Panc1 (cell line): ENCODE results near the gene KCNC4. TPM values are rescaled to one million over a fixed set of nuclear protein-coding genes. Genes with fewer than 3 reads are reported as not detected.

Source experiments
- ATAC-seq: fragments of 200-7000 bp; cut with Tn5 transposase; 2 replicates; pipeline ENCODE4 v1.9.1; 2020; ENCODE audit warnings: mild to moderate bottlenecking, moderate library complexity
- BruUV-seq: library from RNA; stranded (reverse); fragments of 400-500 nt; replicated peaks from 2 replicates; lab custom pipeline; 2021; lab: Mats Ljungman, UMichigan
- CTCF ChIA-PET: fragments of 300-600 bp; sonication (Branson Sonifier 250); formaldehyde crosslinking; loops from one replicate; lab custom pipeline; 2022; ENCODE audit warnings: antibody characterized with exemption; lab: Charles Lee
- POLR2A ChIA-PET: fragments of 300-600 bp; sonication (Branson Sonifier 250); formaldehyde crosslinking; loops from one replicate; lab custom pipeline; 2022; ENCODE audit warnings: antibody characterized with exemption; lab: Charles Lee
- DNase-seq: peaks from one replicate; pipeline ENCODE4 v3.0.0-alpha.2; 2010; ENCODE audit warnings: low read depth, low spot score
- H3K27ac ChIP-seq: 2 replicates; pipeline ENCODE4 v1.5.1; 2011; ENCODE audit warnings: mild to moderate bottlenecking, low read length, inconsistent platforms
- H3K27me3 ChIP-seq: fragments of 200-500 bp; sonication (Bioruptor generic); 2 replicates; pipeline ENCODE4 v1.6.0; 2014; ENCODE audit warnings: low read length, inconsistent platforms; ENCODE audit not compliant: control insufficient read depth, insufficient read depth
- H3K36me3 ChIP-seq: fragments of 200-500 bp; sonication (Bioruptor generic); 2 replicates; pipeline ENCODE4 v1.5.1; 2014; ENCODE audit warnings: inconsistent platforms, mild to moderate bottlenecking, low read length, moderate library complexity; ENCODE audit not compliant: control insufficient read depth, insufficient read depth
- H3K4me1 ChIP-seq: 2 replicates; pipeline ENCODE4 v1.5.1; 2011; ENCODE audit warnings: inconsistent platforms, mild to moderate bottlenecking, low read length, moderate library complexity; ENCODE audit not compliant: control insufficient read depth, insufficient read depth
- H3K4me3 ChIP-seq, 2 experiments: 2 replicates each; pipeline ENCODE4 v1.5.1; 2011 to 2012; ENCODE audit warnings: low read depth in 2 of 2, low read length in 2 of 2, mild to moderate bottlenecking in 2 of 2, inconsistent platforms in 1 of 2, moderate library complexity in 1 of 2
- H3K9me3 ChIP-seq: fragments of 200-500 bp; sonication (Bioruptor generic); 2 replicates; pipeline ENCODE4 v1.5.1; 2014; ENCODE audit warnings: low read depth, mild to moderate bottlenecking, inconsistent platforms, low read length, moderate library complexity; ENCODE audit not compliant: control insufficient read depth, insufficient read depth
- POLR2AphosphoS5 ChIP-seq: IDR thresholded peaks from 2 replicates; pipeline ENCODE4 v1.6.1; 2012; ENCODE audit warnings: mild to moderate bottlenecking, low read depth, low read length, moderate library complexity
- REST ChIP-seq, 2 experiments: IDR thresholded peaks; 2 replicates each; pipeline ENCODE4 v1.6.1; 2011 to 2012; ENCODE audit warnings: low read depth in 2 of 2, control low read depth in 1 of 2, low read length in 1 of 2, mild to moderate bottlenecking in 1 of 2, moderate library complexity in 1 of 2; ENCODE audit not compliant: insufficient read depth in 1 of 2
- SIN3A ChIP-seq: IDR thresholded peaks from 2 replicates; pipeline ENCODE4 v1.6.1; 2012; ENCODE audit warnings: low read depth, mild to moderate bottlenecking, low read length, moderate library complexity, borderline replicate concordance; ENCODE audit not compliant: insufficient read depth
- TCF7L2 ChIP-seq: IDR thresholded peaks from 2 replicates; pipeline ENCODE4 v1.6.1; 2011; ENCODE audit warnings: mild to moderate bottlenecking, low read depth, low read length, inconsistent platforms
- in situ Hi-C: cut with HindIII; loops from 2 replicates; pipeline ENCODE4 v1.10.0; 2016; ENCODE audit warnings: low sequenced_read_pairs, low pct_unique_long_range_greater_than_20kb
- intact Hi-C: fragments of 100-400 bp; cut with micrococcal nuclease; formaldehyde crosslinking; loops from one replicate; pipeline ENCODE4 v1.10.0; 2022; ENCODE audit not compliant: unreplicated experiment
- total RNA-seq: library from RNA; stranded (reverse); gene quantifications from one replicate; pipeline ENCODE4 v1.2.1, GENCODE V29; 2021; ENCODE audit not compliant: unreplicated experiment
- TF ChIP-seq, protein P1 (sequence below): fragments of 450-650 bp; IDR thresholded peaks from 2 replicates; pipeline ENCODE4 v1.5.1; 2017; ENCODE audit warnings: mild to moderate bottlenecking

Gene KCNC4
- total RNA-seq, 1 experiment from 2014 or later: 15.4 TPM

- ChIA-PET CTCF (no interaction called here), POLR2A (no interaction called here)
- Histone ChIP-seq H3K4me1 (peaks cover 5% of the 10 kb centered on the region; the same call in 1 of the 2 replicates), H3K9me3 (no peaks in the 10 kb centered on the region), H3K36me3 (no peaks in the 10 kb centered on the region), H3K4me3 (no peak overlapping the region), H3K27me3 (no peaks in the 10 kb centered on the region), H3K27ac (no peak overlapping the region)
- in situ Hi-C loops (no loop called here), intact Hi-C loops (no loop called here)
- no peak for DNase-seq
- no peak for ATAC-seq
- TF ChIP-seq TCF7L2 (no peak), POLR2AphosphoS5 (no peak), REST (IDR thresholded peaks at IDR 0.05; ENCODE audit: insufficient read depth in 1 of 2, low read depth in 2 of 2, low read length in 1 of 2) (no peak), SIN3A (no peak)
- TF ChIP-seq, protein P1, sequence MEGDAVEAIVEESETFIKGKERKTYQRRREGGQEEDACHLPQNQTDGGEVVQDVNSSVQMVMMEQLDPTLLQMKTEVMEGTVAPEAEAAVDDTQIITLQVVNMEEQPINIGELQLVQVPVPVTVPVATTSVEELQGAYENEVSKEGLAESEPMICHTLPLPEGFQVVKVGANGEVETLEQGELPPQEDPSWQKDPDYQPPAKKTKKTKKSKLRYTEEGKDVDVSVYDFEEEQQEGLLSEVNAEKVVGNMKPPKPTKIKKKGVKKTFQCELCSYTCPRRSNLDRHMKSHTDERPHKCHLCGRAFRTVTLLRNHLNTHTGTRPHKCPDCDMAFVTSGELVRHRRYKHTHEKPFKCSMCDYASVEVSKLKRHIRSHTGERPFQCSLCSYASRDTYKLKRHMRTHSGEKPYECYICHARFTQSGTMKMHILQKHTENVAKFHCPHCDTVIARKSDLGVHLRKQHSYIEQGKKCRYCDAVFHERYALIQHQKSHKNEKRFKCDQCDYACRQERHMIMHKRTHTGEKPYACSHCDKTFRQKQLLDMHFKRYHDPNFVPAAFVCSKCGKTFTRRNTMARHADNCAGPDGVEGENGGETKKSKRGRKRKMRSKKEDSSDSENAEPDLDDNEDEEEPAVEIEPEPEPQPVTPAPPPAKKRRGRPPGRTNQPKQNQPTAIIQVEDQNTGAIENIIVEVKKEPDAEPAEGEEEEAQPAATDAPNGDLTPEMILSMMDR: no peak
- BruUV-seq: no TSS peak
Observed at GRCh38 chr1:110239441-110240430, 29.6 kb downstream of the KCNC4 start.

GRCh38 chr1:110240476-110241210, 30.5 kb downstream of the KCNC4 start:
- in situ Hi-C loops (no loop called here), intact Hi-C loops (no loop called here)
- no peak for DNase-seq
- no peaks in the 10 kb centered on the region for H3K36me3 ChIP-seq
- BruUV-seq: no TSS peak
- POLR2A ChIA-PET: interaction anchor here (0.8 kb wide), 1 partner anchor 20 kb away, joined by 3 read pairs; no protein-coding TSS in a partner anchor
- H3K27me3 ChIP-seq: no peaks in the 10 kb centered on the region
- CTCF ChIA-PET: interaction anchor here (0.6 kb wide), 1 partner anchor 204 kb away, joined by 6 read pairs; no protein-coding TSS in a partner anchor
- no peak for ATAC-seq
- no peaks in the 10 kb centered on the region for H3K9me3 ChIP-seq
- H3K4me1 ChIP-seq: peaks cover under 1% of the 10 kb centered on the region; the same call in 1 of the 2 replicates
- no peak for TF ChIP-seq SIN3A
- TF ChIP-seq TCF7L2: no peak
- TF ChIP-seq REST (IDR thresholded peaks at IDR 0.05; ENCODE audit: insufficient read depth in 1 of 2, low read depth in 2 of 2, low read length in 1 of 2): no peak
- no peak for TF ChIP-seq POLR2AphosphoS5
- TF ChIP-seq, protein P1: no peak
- no peak overlapping the region for H3K27ac ChIP-seq
- H3K4me3 ChIP-seq: no peak overlapping the region
